IMR-90 (cell line): ENCODE results near the gene NPIPB2. TPM values are rescaled to one million over a fixed set of nuclear protein-coding genes. Genes with fewer than 3 reads are reported as not detected.

Experiments
- ATAC-seq: fragments of 200-7000 bp; cut with Tn5 transposase; 2 replicates; pipeline ENCODE4 v1.9.1; 2020; ENCODE audit warnings: low read depth, mild to moderate bottlenecking, moderate library complexity
- BruUV-seq: library from RNA; stranded (reverse); fragments of 400-500 nt; replicated peaks from 2 replicates; lab custom pipeline; 2021; lab: Mats Ljungman, UMichigan
- CTCF ChIA-PET: fragments of 300-600 bp; formaldehyde crosslinking; extraction: SDS; loops from one replicate; lab custom pipeline; 2021; ENCODE audit warnings: antibody characterized with exemption; lab: Yijun Ruan, JAX
- POLR2A ChIA-PET: fragments of 300-600 bp; sonication (Branson Sonifier 250); formaldehyde crosslinking; loops from one replicate; lab custom pipeline; 2022; ENCODE audit warnings: antibody characterized with exemption; ENCODE audit not compliant: unreplicated experiment; lab: Charles Lee
- DNase-seq: peaks from one replicate; pipeline ENCODE4 v3.0.0; 2013
- H2AFZ ChIP-seq: replicated peaks from 2 replicates; pipeline ENCODE3; 2013; ENCODE audit warnings: low read length, mild to moderate bottlenecking; ENCODE audit not compliant: poor library complexity
- H2AK5ac ChIP-seq: 2 replicates; pipeline ENCODE4 v1.6.1; 2013; ENCODE audit warnings: low read depth, low read length, inconsistent platforms
- H2AK9ac ChIP-seq: replicated peaks from 2 replicates; pipeline ENCODE3; 2013; ENCODE audit warnings: mild to moderate bottlenecking, low read depth, low read length, moderate library complexity; ENCODE audit not compliant: poor library complexity
- H2BK120ac ChIP-seq: 2 replicates; pipeline ENCODE4 v1.6.1; 2013; ENCODE audit warnings: low read depth, low read length, inconsistent platforms
- H2BK15ac ChIP-seq: 3 replicates; pipeline ENCODE4 v1.6.1; 2013; ENCODE audit warnings: low read depth, low read length, inconsistent platforms
- H2BK20ac ChIP-seq: 2 replicates; pipeline ENCODE4 v1.6.1; 2013; ENCODE audit warnings: low read depth, mild to moderate bottlenecking, inconsistent platforms, low read length, moderate library complexity
- H2BK5ac ChIP-seq: 2 replicates; pipeline ENCODE4 v1.6.1; 2013; ENCODE audit warnings: mild to moderate bottlenecking, low read depth, low read length, inconsistent platforms; ENCODE audit not compliant: poor library complexity, severe bottlenecking
- H3K14ac ChIP-seq: replicated peaks from 2 replicates; pipeline ENCODE4 v1.6.1; 2013; ENCODE audit warnings: low read depth, low read length, inconsistent platforms
- H3K18ac ChIP-seq: 2 replicates; pipeline ENCODE4 v1.6.1; 2013; ENCODE audit warnings: low read depth, low read length, control low read depth
- H3K23ac ChIP-seq: 2 replicates; pipeline ENCODE4 v1.6.1; 2013; ENCODE audit warnings: low read depth, low read length, inconsistent platforms
- H3K27ac ChIP-seq: 2 replicates; pipeline ENCODE4 v1.5.1; 2013; ENCODE audit warnings: mild to moderate bottlenecking, control low read depth, low read length; ENCODE audit not compliant: insufficient read depth
- H3K27me3 ChIP-seq: 2 replicates; pipeline ENCODE4 v1.6.1; 2013; ENCODE audit warnings: low read length; ENCODE audit not compliant: control insufficient read depth, insufficient read depth
- H3K36me3 ChIP-seq: 2 replicates; pipeline ENCODE4 v1.6.1; 2013; ENCODE audit warnings: low read length, mixed read lengths; ENCODE audit not compliant: control insufficient read depth, insufficient read depth
- H3K4ac ChIP-seq: 2 replicates; pipeline ENCODE4 v1.6.1; 2013; ENCODE audit warnings: low read depth, low read length, inconsistent platforms
- H3K4me1 ChIP-seq: 2 replicates; pipeline ENCODE4 v1.6.1; 2013; ENCODE audit warnings: low read length, mixed read lengths; ENCODE audit not compliant: control insufficient read depth, insufficient read depth
- H3K4me2 ChIP-seq: 2 replicates; pipeline ENCODE4 v1.6.1; 2013; ENCODE audit warnings: low read depth, mild to moderate bottlenecking, control low read depth, low read length, moderate library complexity
- H3K4me3 ChIP-seq: 2 replicates; pipeline ENCODE4 v1.5.1; 2013; ENCODE audit warnings: low read depth, mild to moderate bottlenecking, control low read depth, low read length, moderate library complexity; ENCODE audit not compliant: insufficient read depth
- H3K56ac ChIP-seq: 2 replicates; pipeline ENCODE4 v1.6.1; 2013; ENCODE audit warnings: low read length, inconsistent platforms; ENCODE audit not compliant: insufficient read depth; ENCODE audit errors: extremely low read depth
- H3K79me1 ChIP-seq, 2 experiments: 2 replicates each; pipeline ENCODE4 v1.6.1; 2013; ENCODE audit warnings: low read length in 2 of 2, inconsistent platforms in 1 of 2, low read depth in 1 of 2
- H3K9ac ChIP-seq: 2 replicates; pipeline ENCODE4 v1.6.1; 2013; ENCODE audit warnings: low read depth, low read length, control low read depth
- H3K9me1 ChIP-seq: 2 replicates; pipeline ENCODE4 v1.6.1; 2013; ENCODE audit warnings: low read length, inconsistent platforms; ENCODE audit not compliant: insufficient read depth
- H3K9me3 ChIP-seq: 2 replicates; pipeline ENCODE4 v1.6.1; 2013; ENCODE audit warnings: low read length; ENCODE audit not compliant: control insufficient read depth, insufficient read depth
- H4K20me1 ChIP-seq: 2 replicates; pipeline ENCODE4 v1.6.1; 2013; ENCODE audit warnings: low read length, inconsistent platforms; ENCODE audit not compliant: insufficient read depth
- H4K5ac ChIP-seq: 2 replicates; pipeline ENCODE4 v1.6.1; 2013; ENCODE audit warnings: mild to moderate bottlenecking, low read depth, low read length, control low read depth
- H4K8ac ChIP-seq, 2 experiments: 2 replicates each; pipeline ENCODE4 v1.6.1; 2013; ENCODE audit warnings: low read depth in 2 of 2, low read length in 2 of 2, control low read depth in 1 of 2, inconsistent platforms in 1 of 2
- H4K91ac ChIP-seq: 2 replicates; pipeline ENCODE4 v1.6.1; 2013; ENCODE audit warnings: low read depth, low read length, inconsistent platforms; ENCODE audit not compliant: insufficient read depth
- BHLHE40 ChIP-seq: fragments of 150-350 bp; IDR thresholded peaks from 2 replicates; pipeline ENCODE4 v1.6.1; 2016; ENCODE audit warnings: mild to moderate bottlenecking, low read depth, low read length
- CEBPB ChIP-seq: IDR thresholded peaks from 2 replicates; pipeline ENCODE4 v1.6.1; 2012; ENCODE audit warnings: low read depth, low read length, improper control_type of control experiment
- CHD1 ChIP-seq: IDR thresholded peaks from 2 replicates; pipeline ENCODE4 v1.6.1; 2012; ENCODE audit warnings: low read depth, low read length, improper control_type of control experiment
- ELK1 ChIP-seq: fragments of 150-350 bp; IDR thresholded peaks from 2 replicates; pipeline ENCODE4 v1.6.1; 2016; ENCODE audit warnings: low read depth, mild to moderate bottlenecking, low read length, moderate library complexity, borderline replicate concordance
- MAFK ChIP-seq: IDR thresholded peaks from 2 replicates; pipeline ENCODE4 v1.6.1; 2012; ENCODE audit warnings: low read depth, low read length, improper control_type of control experiment
- MAZ ChIP-seq: IDR thresholded peaks from 2 replicates; pipeline ENCODE4 v1.6.1; 2012; ENCODE audit warnings: low read depth, mild to moderate bottlenecking, low read length, improper control_type of control experiment, moderate library complexity, borderline replicate concordance
- MXI1 ChIP-seq: IDR thresholded peaks from 2 replicates; pipeline ENCODE4 v1.6.1; 2012; ENCODE audit warnings: low read depth, mild to moderate bottlenecking, low read length, moderate library complexity, borderline replicate concordance
- NFE2L2 ChIP-seq: fragments of 150-350 bp; IDR thresholded peaks from 2 replicates; pipeline ENCODE4 v1.6.1; 2016; ENCODE audit warnings: low read depth, mild to moderate bottlenecking, low read length
- POLR2A ChIP-seq: IDR thresholded peaks from 2 replicates; pipeline ENCODE4 v1.6.1; 2012; ENCODE audit warnings: mild to moderate bottlenecking, low read depth, low read length
- RAD21 ChIP-seq: IDR thresholded peaks from 2 replicates; pipeline ENCODE4 v1.6.1; 2012; ENCODE audit warnings: low read length, improper control_type of control experiment
- RCOR1 ChIP-seq: IDR thresholded peaks from 2 replicates; pipeline ENCODE4 v1.6.1; 2012; ENCODE audit warnings: mild to moderate bottlenecking, low read length, improper control_type of control experiment; ENCODE audit not compliant: insufficient replicate concordance
- RFX5 ChIP-seq: IDR thresholded peaks from 2 replicates; pipeline ENCODE4 v1.8.0; 2012; ENCODE audit warnings: low read depth, mild to moderate bottlenecking, low read length, moderate library complexity
- SMC3 ChIP-seq: fragments of 150-350 bp; IDR thresholded peaks from 2 replicates; pipeline ENCODE4 v1.6.1; 2016; ENCODE audit warnings: low read depth, mild to moderate bottlenecking, antibody characterized with exemption, low read length, moderate library complexity
- USF2 ChIP-seq: fragments of 150-350 bp; IDR thresholded peaks from 2 replicates; pipeline ENCODE4 v1.6.1; 2017; ENCODE audit warnings: mild to moderate bottlenecking, antibody characterized with exemption, low read length, low read depth
- WGBS, 2 experiments: methylation state at CpG; one replicate each; pipeline versions ENCODE4 v1.1.5 to v1.1.7; 2013; ENCODE audit warnings: missing lambda C conversion rate in 2 of 2; ENCODE audit not compliant: insufficient read length in 1 of 2; ENCODE audit errors: extremely low coverage in 2 of 2; 5-methylcytosine and 5-hydroxymethylcytosine counted together
- dilution Hi-C: fragments of 300-500 bp; cut with HindIII; formaldehyde crosslinking; loops from one replicate; pipeline ENCODE4 v1.14.3; 2018; ENCODE audit warnings: low sequenced_read_pairs; ENCODE audit not compliant: unreplicated experiment
- in situ Hi-C: fragments of 300-500 bp; cut with MboI; formaldehyde crosslinking; loops from 3 replicates; pipeline ENCODE4 v1.14.3; 2019; ENCODE audit warnings: low sequenced_read_pairs, inconsistent platforms, mixed read lengths
- intact Hi-C: fragments of 100-400 bp; cut with micrococcal nuclease; formaldehyde crosslinking; loops from 2 replicates; pipeline ENCODE4 v1.10.0; 2022
- polyA plus RNA-seq, 3 experiments: library from polyadenylated mRNA; depleted of rRNA; stranded (reverse); fragments of >200 nt; gene quantifications; 2 replicates each; pipeline ENCODE4 v1.2.3, GENCODE V29; 2012; ENCODE audit warnings: low replicate concordance in 1 of 3
- total RNA-seq: library from RNA; depleted of rRNA; stranded (reverse); fragments of >200 nt; gene quantifications from 2 replicates; pipeline ENCODE4 v1.2.3, GENCODE V29; 2012
- TF ChIP-seq, protein P1 (sequence below): conservative IDR thresholded peaks from 2 replicates; pipeline ENCODE4 v1.5.1; 2012; ENCODE audit warnings: mild to moderate bottlenecking, low read depth, low read length, improper control_type of control experiment

NPIPB2 gene
- total and polyA plus RNA-seq, 2 of the 4 experiments (the other 2 are of a cell fraction), result 2.2 to 7.7 TPM

DNA sequence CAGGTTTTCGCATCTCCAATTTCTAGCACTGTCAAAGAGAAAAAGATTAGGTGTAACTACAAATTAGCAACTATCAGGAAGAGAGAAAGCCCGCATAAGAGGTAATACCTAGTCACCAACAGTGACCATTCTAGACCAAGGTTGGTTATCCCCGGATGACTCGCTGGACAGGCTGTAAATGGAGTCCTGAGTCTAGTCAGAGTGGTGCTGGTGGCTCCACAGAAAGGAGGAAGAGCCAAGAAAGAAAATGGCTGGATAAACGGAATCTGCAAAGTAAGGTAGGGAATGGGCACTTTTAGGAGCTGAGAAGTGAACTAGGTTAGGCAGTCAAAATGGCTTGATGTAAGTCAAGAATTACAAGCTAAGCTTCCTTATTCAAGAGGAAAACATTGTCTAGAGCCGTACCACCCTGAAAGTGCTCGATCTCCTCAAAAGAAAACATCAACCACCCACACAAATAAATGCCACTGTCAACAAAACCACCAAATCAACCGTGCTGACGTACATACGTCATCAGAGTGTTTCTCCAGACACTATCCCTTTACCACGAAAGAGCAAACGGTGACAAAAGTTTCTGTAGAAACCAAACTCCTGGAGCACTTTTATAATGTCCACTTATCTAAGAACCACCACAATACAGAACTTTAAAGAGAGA, 28.3 kb downstream of the NPIPB2 start:
- Histone ChIP-seq H3K23ac (peak overlapping the region; percentile 85), H3K9ac (peak overlapping the region; percentile 78; the same call in 1 of the 2 replicates), H3K4me3 (peak overlapping the region; percentile 94; the same call in 1 of the 2 replicates), H3K4ac (no peak overlapping the region), H3K18ac (no peak overlapping the region), H3K79me1 (peaks cover 0 to 45% of the 10 kb centered on the region in 2 experiments; a peak in 3 of 4 replicates), H4K91ac (no peak overlapping the region), H4K20me1 (peaks cover 62% of the 10 kb centered on the region), H2BK5ac (peak overlapping the region; percentile 37), H2AFZ (no peak overlapping the region), H3K9me1 (peaks cover 10% of the 10 kb centered on the region), H2BK120ac (no peak overlapping the region), H3K36me3 (peaks cover 2% of the 10 kb centered on the region; the same call in 1 of the 2 replicates), H3K27me3 (no peaks in the 10 kb centered on the region; the same call in 1 of the 2 replicates), H3K4me2 (peak overlapping the region; percentile 97), H3K56ac (no peak overlapping the region), H3K14ac (peak overlapping the region; percentile 35), H2AK9ac (no peak overlapping the region), H3K9me3 (no peaks in the 10 kb centered on the region), H3K27ac (no peak overlapping the region), H3K4me1 (peaks cover 19% of the 10 kb centered on the region), H2BK20ac (no peak overlapping the region), H2BK15ac (no peak overlapping the region), H4K5ac (no peak overlapping the region), H4K8ac (no peak overlapping the region), H2AK5ac (0 out of 2 replicates have a peak overlapping the region, but pooled peaks have one; percentile 6)
- peak; percentile 41 for DNase-seq
- TSS peak; percentile 20 for BruUV-seq
- intact Hi-C loops (loop anchor here (5.0 kb wide), 2 partner anchors 64 to 104 kb away; partner anchors contain the start of gene SNX29), in situ Hi-C loops (no loop called here), dilution Hi-C loops (no loop called here)
- no peak for ATAC-seq
- ChIA-PET POLR2A (no interaction called here), CTCF (no interaction called here)
- no peak for TF ChIP-seq CEBPB
- TF ChIP-seq RFX5, result no peak
- TF ChIP-seq BHLHE40, result no peak
- no peak for TF ChIP-seq MAZ
- TF ChIP-seq POLR2A, result no peak
- TF ChIP-seq RCOR1, result no peak
- no peak for TF ChIP-seq ELK1
- TF ChIP-seq MAFK, result no peak
- no peak for TF ChIP-seq USF2
- TF ChIP-seq NFE2L2, result no peak
- TF ChIP-seq SMC3, result no peak
- TF ChIP-seq MXI1, result no peak
- no peak for TF ChIP-seq CHD1
- no peak for TF ChIP-seq RAD21
- TF ChIP-seq, protein P1, sequence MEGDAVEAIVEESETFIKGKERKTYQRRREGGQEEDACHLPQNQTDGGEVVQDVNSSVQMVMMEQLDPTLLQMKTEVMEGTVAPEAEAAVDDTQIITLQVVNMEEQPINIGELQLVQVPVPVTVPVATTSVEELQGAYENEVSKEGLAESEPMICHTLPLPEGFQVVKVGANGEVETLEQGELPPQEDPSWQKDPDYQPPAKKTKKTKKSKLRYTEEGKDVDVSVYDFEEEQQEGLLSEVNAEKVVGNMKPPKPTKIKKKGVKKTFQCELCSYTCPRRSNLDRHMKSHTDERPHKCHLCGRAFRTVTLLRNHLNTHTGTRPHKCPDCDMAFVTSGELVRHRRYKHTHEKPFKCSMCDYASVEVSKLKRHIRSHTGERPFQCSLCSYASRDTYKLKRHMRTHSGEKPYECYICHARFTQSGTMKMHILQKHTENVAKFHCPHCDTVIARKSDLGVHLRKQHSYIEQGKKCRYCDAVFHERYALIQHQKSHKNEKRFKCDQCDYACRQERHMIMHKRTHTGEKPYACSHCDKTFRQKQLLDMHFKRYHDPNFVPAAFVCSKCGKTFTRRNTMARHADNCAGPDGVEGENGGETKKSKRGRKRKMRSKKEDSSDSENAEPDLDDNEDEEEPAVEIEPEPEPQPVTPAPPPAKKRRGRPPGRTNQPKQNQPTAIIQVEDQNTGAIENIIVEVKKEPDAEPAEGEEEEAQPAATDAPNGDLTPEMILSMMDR, result no peak
- 74% methylated on average over 8 of the region's 12 CpGs; no CpG with 5 or more reads in 1 of the 2 experiments for WGBS, 2 experiments
